CD4-positive, alpha-beta T cell treated with Interleukin-1 beta for 1 hour (primary cell): ENCODE data around the gene OSTF1.
A peak's percentile ranks its signal among the peaks of the same experiment; 100 is the strongest.

Source experiments
- DNase-seq, 2 donors: peaks; one replicate each; pipeline ENCODE4 v3.0.0-alpha.2; 2020 to 2022

Gene OSTF1

GRCh38 chr9:75168270-75169178 is 80.2 kb downstream of the OSTF1 start:
- no peak for DNase-seq

DNA sequence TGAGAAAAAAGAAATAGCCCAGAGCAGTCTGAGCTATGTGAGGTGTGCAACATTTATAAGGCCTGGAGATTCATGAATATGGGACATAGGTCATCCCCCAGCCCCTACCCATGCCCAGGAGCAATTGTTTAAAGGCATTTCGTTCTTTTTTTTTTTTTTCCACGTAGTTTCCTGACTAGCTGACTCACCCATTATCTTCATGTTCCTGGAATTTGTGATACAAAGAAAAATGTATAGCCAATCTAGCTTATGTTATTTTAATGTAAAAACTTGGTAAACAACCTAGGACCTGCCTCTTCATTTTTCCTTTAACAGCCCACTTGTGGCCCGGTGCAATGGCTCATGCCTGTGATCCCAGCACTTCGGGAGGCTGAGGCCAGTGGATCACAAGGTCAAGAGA is 81.3 kb downstream of the OSTF1 start:
- no peak for DNase-seq

GRCh38 chr9:75170898-75171360 is 82.6 kb downstream of the OSTF1 start:
- DNase-seq: no peak

GRCh38 chr9:75175395-75175794 is 87.1 kb downstream of the OSTF1 start:
- no peak for DNase-seq

DNA sequence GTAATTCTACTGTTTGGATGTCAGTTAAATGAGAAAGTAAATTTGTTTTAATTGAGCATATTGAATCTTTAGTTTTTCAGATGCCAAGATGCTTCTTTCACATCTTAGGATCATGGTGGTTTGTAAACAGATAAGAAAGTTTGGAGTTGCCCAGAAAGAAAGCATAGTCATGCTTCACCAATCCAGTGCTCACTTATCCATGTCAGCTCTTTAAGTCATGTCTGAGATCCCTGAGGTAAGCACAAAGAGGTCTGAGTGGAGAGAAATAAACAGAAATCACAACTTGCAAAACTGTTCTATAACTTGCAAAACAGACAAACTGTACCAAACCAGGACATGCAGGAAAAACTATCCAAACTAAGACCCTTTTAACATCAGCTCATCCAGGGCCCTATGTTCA is 87.7 kb downstream of the OSTF1 start:
- no peak for DNase-seq

DNA sequence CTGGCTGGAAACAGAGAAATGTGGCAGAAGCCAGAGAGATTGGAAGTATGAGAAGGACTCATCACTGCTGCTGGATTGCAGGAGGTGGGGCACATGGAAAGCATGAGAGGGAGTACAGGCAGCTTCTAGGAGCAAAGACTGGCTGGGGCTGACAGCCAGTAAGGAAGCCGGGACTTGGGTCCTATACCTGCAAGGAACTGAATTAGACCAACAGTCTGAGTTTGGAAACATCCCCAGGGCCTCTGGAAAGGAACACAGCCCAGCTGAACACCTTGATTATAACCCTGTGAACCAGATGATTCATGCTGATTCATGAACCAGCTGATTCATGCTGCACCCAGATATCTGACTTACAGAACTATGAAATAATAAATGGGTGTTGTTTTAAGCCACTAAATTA is 93.4 kb downstream of the OSTF1 start:
- DNase-seq: no peak

- no peak for DNase-seq
These were observed 95.0 kb downstream of the OSTF1 start for GRCh38 chr9:75183306-75183705.

GRCh38 chr9:75184471-75184870 is 96.2 kb downstream of the OSTF1 start:
- DNase-seq: no peak

DNA sequence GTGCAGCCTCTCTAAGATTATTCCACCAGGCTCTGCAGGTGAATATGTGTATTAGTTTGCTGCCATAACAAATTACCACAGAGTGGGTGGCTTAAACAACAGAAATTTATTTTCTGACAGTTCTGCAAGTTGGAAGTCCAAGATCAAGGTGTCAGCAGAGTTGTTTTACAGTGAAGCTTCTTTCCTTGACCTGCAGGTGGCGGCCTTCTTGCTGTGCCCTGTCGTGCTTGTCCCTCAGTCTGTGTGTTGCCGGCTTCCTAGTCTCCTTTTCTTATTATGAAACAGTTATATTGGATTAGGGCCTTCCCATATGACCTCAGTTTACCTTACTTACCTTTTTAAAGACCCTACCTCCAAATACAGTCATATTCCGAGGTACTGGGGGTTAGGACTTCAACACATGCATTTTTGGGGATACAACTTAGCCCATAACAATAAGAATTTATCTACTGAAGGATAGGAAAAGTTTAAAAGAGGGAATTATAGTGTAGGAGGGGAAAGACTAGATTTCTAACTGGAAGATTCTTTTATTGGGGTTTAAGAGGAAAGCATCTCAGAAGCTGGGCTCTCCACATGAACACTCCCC is 97.4 kb downstream of the OSTF1 start:
- DNase-seq: peak; percentile 38 to 46

GRCh38 chr9:75186767-75187380 is 98.6 kb downstream of the OSTF1 start:
- peak in 1 of 2 donors; percentile 35 for DNase-seq

DNA sequence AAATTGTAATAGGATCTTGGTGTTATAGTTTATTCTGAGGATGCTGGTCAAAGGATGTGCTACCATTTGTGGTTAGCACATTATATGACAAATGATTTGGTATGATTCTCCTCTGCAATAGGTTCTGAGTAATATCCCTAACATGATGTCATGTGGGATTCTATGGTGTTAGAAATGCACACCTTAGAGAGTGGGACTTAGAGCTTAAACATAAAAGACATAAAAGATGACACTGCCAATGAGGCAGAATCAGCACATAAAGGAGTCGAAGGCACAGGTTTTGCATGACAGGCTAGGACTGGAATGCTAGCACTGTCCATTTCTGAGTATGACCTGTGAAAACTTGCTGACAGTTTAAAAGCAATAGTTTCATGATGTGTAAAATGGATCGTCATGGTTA is 100.4 kb downstream of the OSTF1 start:
- DNase-seq: no peak

DNA sequence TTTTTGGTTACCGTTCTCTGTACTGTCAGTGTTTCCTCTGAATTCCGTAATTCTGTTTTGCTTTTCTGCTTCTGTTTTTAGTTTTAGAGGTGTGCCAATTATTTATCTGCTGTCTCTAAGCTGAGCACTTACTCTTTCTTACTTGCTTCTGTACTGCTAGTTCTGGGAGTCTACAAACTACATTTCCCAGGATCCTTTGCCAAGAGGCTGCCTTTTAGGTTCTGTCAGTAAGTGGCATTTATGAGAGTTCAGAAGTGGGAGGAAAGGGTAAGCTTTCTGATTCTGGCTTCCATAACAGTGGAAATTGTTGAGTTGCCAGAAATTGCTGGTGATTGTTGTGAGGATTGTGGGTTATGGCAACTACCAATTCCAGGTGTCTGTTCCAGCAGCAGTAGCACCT is 102.4 kb downstream of the OSTF1 start:
- no peak for DNase-seq
